Common myeloid progenitor, CD34-positive (primary cell): Measurements from ENCODE around the gene KHDC3L.

Experiments used
- CTCF ChIA-PET: fragments of 350-600 bp; sonication (Branson Sonifier 250); formaldehyde crosslinking; loops from one replicate; lab custom pipeline; 2021; ENCODE audit warnings: antibody characterized with exemption; lab: Charles Lee
- POLR2A ChIA-PET: fragments of 350-600 bp; sonication (Branson Sonifier 250); formaldehyde crosslinking; loops from one replicate; lab custom pipeline; 2021; ENCODE audit warnings: antibody characterized with exemption; lab: Charles Lee
- DNase-seq, 3 donors: peaks; one replicate each; pipeline versions ENCODE4 v3.0.0 to v3.0.0-alpha.2; 2013
- H3K27ac ChIP-seq, 2 experiments: 1 replicate in 1 of 2; 2 replicates in 1 of 2; pipeline ENCODE4 v1.7.0; 2013; ENCODE audit warnings: inconsistent platforms in 2 of 2, low read length in 2 of 2, mild to moderate bottlenecking in 2 of 2, low read depth in 1 of 2, moderate library complexity in 1 of 2; ENCODE audit not compliant: severe bottlenecking in 2 of 2, insufficient read depth in 1 of 2, poor library complexity in 1 of 2
- H3K27me3 ChIP-seq, 5 experiments: replicated peaks in 2 of 5; 1 replicate in 3 of 5; 2 replicates in 2 of 5; pipeline versions ENCODE4 v1.6.1 to v1.7.0; 2013; ENCODE audit warnings: low read length in 4 of 5, mild to moderate bottlenecking in 2 of 5, moderate library complexity in 2 of 5, inconsistent platforms in 1 of 5; ENCODE audit not compliant: insufficient read depth in 5 of 5, control insufficient read depth in 4 of 5
- H3K36me3 ChIP-seq, 4 experiments: 1 replicate in 2 of 4; 2 replicates in 2 of 4; pipeline versions ENCODE4 v1.6.1 to v1.7.0; 2013; ENCODE audit warnings: low read length in 3 of 4, control low read depth in 1 of 4, mild to moderate bottlenecking in 1 of 4; ENCODE audit not compliant: control insufficient read depth in 4 of 4, insufficient read depth in 4 of 4
- H3K4me1 ChIP-seq, 4 experiments: 1 replicate in 3 of 4; 2 replicates in 1 of 4; pipeline versions ENCODE4 v1.6.1 to v1.7.1; 2013; ENCODE audit warnings: low read length in 3 of 4, mild to moderate bottlenecking in 3 of 4, control low read depth in 1 of 4, inconsistent platforms in 1 of 4, moderate library complexity in 1 of 4; ENCODE audit not compliant: control insufficient read depth in 4 of 4, insufficient read depth in 4 of 4; ENCODE audit errors: control extremely low read depth in 1 of 4
- H3K4me3 ChIP-seq, 7 experiments: 1 replicate in 4 of 7; 2 replicates in 3 of 7; pipeline versions ENCODE4 v1.5.1 to v1.7.0; 2013; ENCODE audit warnings: mild to moderate bottlenecking in 7 of 7, low read length in 6 of 7, moderate library complexity in 6 of 7, inconsistent platforms in 2 of 7, low read depth in 2 of 7, control low read depth in 1 of 7; ENCODE audit not compliant: insufficient read depth in 4 of 7, control insufficient read depth in 1 of 7; ENCODE audit errors: extremely low read depth in 1 of 7
- H3K9me3 ChIP-seq, 5 experiments: 1 replicate in 4 of 5; 2 replicates in 1 of 5; pipeline versions ENCODE4 v1.6.1 to v1.7.1; 2013; ENCODE audit warnings: low read length in 4 of 5, mild to moderate bottlenecking in 2 of 5, inconsistent platforms in 1 of 5, low read depth in 1 of 5, moderate library complexity in 1 of 5; ENCODE audit not compliant: control insufficient read depth in 4 of 5, insufficient read depth in 2 of 5; ENCODE audit errors: control extremely low read depth in 1 of 5
- WGBS: methylation state at CpG from one replicate; pipeline ENCODE4 v1.1.5; 2013; ENCODE audit not compliant: insufficient coverage; 5-methylcytosine and 5-hydroxymethylcytosine counted together

The KHDC3L gene

GRCh38 chr6:73339340-73339739, 23.1 kb upstream of the KHDC3L start:
- ChIA-PET CTCF (interaction anchor here (0.6 to 2.3 kb wide), 3 partner anchors 12 to 42 kb away, joined by 3 to 9 read pairs (median 3); no protein-coding TSS in a partner anchor), POLR2A (no interaction called here)
- H3K4me1 ChIP-seq: no peaks in the 10 kb centered on the region
- H3K27me3 ChIP-seq: peaks cover 0 to 2% (median 0%) of the 10 kb centered on the region in 5 experiments
- H3K4me3 ChIP-seq: no peak overlapping the region
- DNase-seq: no peak
- no peak overlapping the region for H3K27ac ChIP-seq
- H3K9me3 ChIP-seq: no peaks in the 10 kb centered on the region
- WGBS: 80% methylated on average over 2 of the region's 3 CpGs
- no peaks in the 10 kb centered on the region for H3K36me3 ChIP-seq

GRCh38 chr6:73340048-73340447, 22.4 kb upstream of the KHDC3L start:
- ChIA-PET POLR2A (no interaction called here), CTCF (interaction anchor here (0.6 kb wide), 1 partner anchor 32 kb away, joined by 3 read pairs; no protein-coding TSS in a partner anchor)
- H3K4me1 ChIP-seq: no peaks in the 10 kb centered on the region
- H3K27me3 ChIP-seq: peaks cover 0 to 2% (median 0%) of the 10 kb centered on the region in 5 experiments
- H3K27ac ChIP-seq: no peak overlapping the region
- DNase-seq: no peak
- no peaks in the 10 kb centered on the region for H3K9me3 ChIP-seq
- WGBS: 80% methylated on average over 1 of the region's 2 CpGs
- H3K36me3 ChIP-seq: no peaks in the 10 kb centered on the region
- no peak overlapping the region for H3K4me3 ChIP-seq

DNA sequence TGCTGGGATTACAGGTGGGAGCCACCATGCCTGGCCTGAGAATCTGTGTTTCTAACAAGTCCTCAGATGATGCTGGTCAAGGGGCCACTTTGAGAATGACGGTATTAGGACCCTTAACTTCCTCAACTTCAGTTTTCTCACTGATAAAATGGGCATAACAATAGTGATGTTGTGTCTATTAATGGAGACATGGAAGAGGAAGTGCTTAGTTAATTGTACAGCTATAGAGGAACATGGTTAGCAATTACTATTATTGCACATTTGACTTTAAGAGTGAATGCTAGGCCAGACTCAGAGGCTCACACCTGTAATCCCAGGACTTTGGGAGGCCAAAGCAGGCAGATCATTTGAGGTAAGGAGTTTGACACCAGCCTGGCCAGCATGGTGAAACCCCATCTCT, 21.1 kb upstream of the KHDC3L start:
- Histone ChIP-seq H3K9me3 (no peaks in the 10 kb centered on the region), H3K27me3 (peaks cover 0 to 2% (median 0%) of the 10 kb centered on the region in 5 experiments), H3K4me3 (no peak overlapping the region), H3K36me3 (no peaks in the 10 kb centered on the region), H3K27ac (no peak overlapping the region), H3K4me1 (no peaks in the 10 kb centered on the region)
- 100% methylated on average over 1 of the region's 1 CpG for WGBS
- CTCF ChIA-PET: no interaction called here
- DNase-seq: no peak
- POLR2A ChIA-PET: no interaction called here

DNA sequence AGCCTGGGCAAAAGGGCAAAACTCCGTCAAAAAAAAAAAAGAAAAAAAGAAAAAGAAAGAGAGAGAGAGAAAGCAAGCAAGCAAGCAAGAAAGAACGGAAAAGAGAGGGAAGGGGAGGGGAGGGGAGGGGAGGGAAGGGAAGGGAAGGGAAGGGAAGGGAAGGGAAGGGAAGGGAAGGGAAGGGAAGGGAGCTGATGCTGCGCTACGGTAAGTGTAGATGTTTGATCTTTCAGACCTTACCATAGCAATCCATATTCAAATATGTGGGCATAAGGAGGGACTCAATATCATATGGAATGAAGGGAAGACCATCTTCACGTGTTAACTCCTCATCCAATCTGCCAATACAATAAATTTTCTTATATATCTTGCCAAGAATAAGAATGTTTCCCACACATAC, 20.3 kb upstream of the KHDC3L start:
- WGBS: no CpG with 5 or more reads among the region's 5 CpGs
- CTCF ChIA-PET: no interaction called here
- no peak for DNase-seq
- POLR2A ChIA-PET: no interaction called here
- H3K27me3 ChIP-seq: peaks cover 0 to 9% (median 3%) of the 10 kb centered on the region in 5 experiments
- no peaks in the 10 kb centered on the region for H3K9me3 ChIP-seq
- no peaks in the 10 kb centered on the region for H3K36me3 ChIP-seq
- H3K4me1 ChIP-seq: no peaks in the 10 kb centered on the region
- no peak overlapping the region for H3K4me3 ChIP-seq
- no peak overlapping the region for H3K27ac ChIP-seq

DNA sequence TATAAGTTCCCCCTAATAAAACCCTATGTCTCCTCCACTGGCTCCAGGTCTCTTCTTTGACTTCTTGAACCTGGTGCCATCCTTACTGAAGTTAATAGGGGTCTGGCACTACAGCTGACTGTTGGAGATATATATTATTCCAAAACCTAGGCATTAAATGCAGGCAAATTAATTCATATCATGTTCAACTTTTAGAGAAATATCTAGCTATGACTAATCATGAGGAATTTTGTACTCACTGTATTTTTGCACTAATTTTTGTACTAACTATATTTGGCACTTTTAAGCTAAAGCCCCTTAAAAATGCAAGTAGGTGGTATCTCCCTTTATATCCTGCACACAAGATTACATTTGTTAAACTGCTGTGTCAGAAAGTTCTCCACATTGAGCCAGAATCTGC, 19.3 kb upstream of the KHDC3L start:
- H3K9me3 ChIP-seq: no peaks in the 10 kb centered on the region
- peaks cover 2 to 18% (median 8%) of the 10 kb centered on the region in 5 experiments for H3K27me3 ChIP-seq
- no peaks in the 10 kb centered on the region for H3K36me3 ChIP-seq
- DNase-seq: no peak
- CTCF ChIA-PET: no interaction called here
- POLR2A ChIA-PET: no interaction called here
- no peak overlapping the region for H3K4me3 ChIP-seq
- no peaks in the 10 kb centered on the region for H3K4me1 ChIP-seq
- H3K27ac ChIP-seq: no peak overlapping the region

- 84% methylated on average over 14 of the region's 33 CpGs for WGBS
- Histone ChIP-seq H3K4me1 (no peaks in the 10 kb centered on the region), H3K27me3 (peaks cover 12 to 57% (median 16%) of the 10 kb centered on the region in 5 experiments), H3K27ac (no peak overlapping the region), H3K4me3 (no peak overlapping the region), H3K36me3 (no peaks in the 10 kb centered on the region), H3K9me3 (peaks cover 0 to 5% (median 0%) of the 10 kb centered on the region in 5 experiments)
- DNase-seq: no peak
- ChIA-PET CTCF (no interaction called here), POLR2A (no interaction called here)
Measured at GRCh38 chr6:73348550-73349204, 13.8 kb upstream of the KHDC3L start.

- ChIA-PET CTCF (no interaction called here), POLR2A (no interaction called here)
- no peak overlapping the region for H3K4me3 ChIP-seq
- no peaks in the 10 kb centered on the region for H3K36me3 ChIP-seq
- H3K27ac ChIP-seq: no peak overlapping the region
- H3K4me1 ChIP-seq: no peaks in the 10 kb centered on the region
- H3K9me3 ChIP-seq: peaks cover 0 to 8% (median 0%) of the 10 kb centered on the region in 5 experiments
- H3K27me3 ChIP-seq: peaks cover 12 to 60% (median 16%) of the 10 kb centered on the region in 5 experiments
- DNase-seq: no peak
- WGBS: 60% methylated on average over 1 of the region's 6 CpGs
Measured at GRCh38 chr6:73349311-73349710, 13.1 kb upstream of the KHDC3L start.
